Transverse colon (tissue), 4 donors: ENCODE data around the gene SYT2.

Source experiments
- CTCF ChIP-seq, 5 experiments: fragments of 200-600 bp in 3 of 5; fragments of 450-650 bp in 2 of 5; sonication (generic) in 3 of 5; IDR thresholded peaks; 1 replicate in 2 of 5; 2 replicates in 3 of 5; pipeline ENCODE4 v1.5.1; 2016 to 2017; ENCODE audit warnings: antibody characterized with exemption in 5 of 5, inconsistent platforms in 3 of 5, mild to moderate bottlenecking in 2 of 5, moderate library complexity in 1 of 5
- EP300 ChIP-seq: sonication (generic); formaldehyde crosslinking; IDR thresholded peaks from one replicate; pipeline ENCODE4 v1.6.1; 2017; ENCODE audit warnings: antibody characterized with exemption, low read depth
- POLR2A ChIP-seq: fragments of 450-650 bp; IDR thresholded peaks from one replicate; pipeline ENCODE4 v1.6.1; 2016; ENCODE audit warnings: antibody characterized with exemption, mild to moderate bottlenecking, moderate library complexity
- POLR2AphosphoS5 ChIP-seq, 3 donors: sonication (generic); formaldehyde crosslinking; IDR thresholded peaks; one replicate each; pipeline ENCODE4 v1.6.1; 2016; ENCODE audit warnings: antibody characterized with exemption in 3 of 3

- peak in 2 of 5 experiments; percentile 15 to 34 for TF ChIP-seq CTCF (IDR thresholded peaks at IDR 0.05)
- no peak for TF ChIP-seq POLR2AphosphoS5 (IDR thresholded peaks at IDR 0.05)
- TF ChIP-seq POLR2A = no peak
- no peak for TF ChIP-seq EP300
Observed at GRCh38 chr1:202697038-202697437, 13.2 kb downstream of the SYT2 start.
